Measurements from ENCODE around the gene KIF17.

The KIF17 gene

DNA sequence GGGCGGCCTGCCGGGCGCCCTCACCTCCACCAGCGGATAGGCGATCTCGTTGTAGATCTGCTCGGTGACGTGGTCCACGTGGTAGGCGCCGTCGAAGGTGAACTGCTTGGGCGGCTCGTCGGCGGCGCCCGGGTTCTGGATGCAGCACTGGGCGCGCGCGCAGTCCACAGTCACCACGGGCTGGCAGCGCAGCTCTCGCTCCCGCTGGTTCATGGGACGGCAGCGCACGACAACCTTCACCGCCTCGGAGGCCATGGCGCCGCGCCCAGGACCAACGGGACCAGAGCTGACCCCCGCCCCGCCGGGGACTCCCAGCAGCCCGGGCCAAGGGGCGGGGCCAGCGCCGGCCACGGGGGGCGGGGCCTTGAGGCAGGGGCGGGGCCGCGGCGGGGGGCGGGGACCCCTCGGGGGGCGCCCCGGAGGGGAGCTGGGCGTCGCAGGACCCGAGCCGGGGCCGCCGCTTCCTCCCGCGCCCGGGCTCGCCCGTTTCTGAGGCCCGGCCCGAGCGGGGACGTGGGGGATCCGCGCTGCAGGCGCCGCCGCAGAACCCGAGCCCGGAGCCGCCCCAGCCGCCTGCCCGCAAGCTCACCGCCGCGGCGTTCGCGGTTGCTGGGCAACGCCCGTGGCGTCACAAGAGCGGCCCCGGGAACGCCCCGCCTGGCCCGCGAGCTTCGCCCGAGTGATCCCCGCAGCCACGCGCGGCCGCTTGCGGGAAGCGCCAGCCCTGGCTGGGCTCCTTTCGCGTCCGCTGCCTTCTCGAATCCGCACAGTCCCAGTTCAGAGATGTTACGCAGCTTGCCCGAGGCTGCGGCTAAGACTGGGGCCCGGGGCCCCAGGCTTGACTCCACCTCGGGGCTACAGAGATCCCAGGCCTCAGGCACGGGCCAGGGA is at the start of gene KIF17:
Gene KIF17, minus strand, starts transcription at position 556 of the 891 bp plus-strand sequence. Its CDS starts 301 bp downstream, at position 255.
- DNase-seq (ENCODE audit: low spot score): peak; percentile 96

GRCh38 chr1:20767271-20767670 is 49.5 kb upstream of the KIF17 start:
- DNase-seq (ENCODE audit: low spot score): no peak

GRCh38 chr1:20763417-20763816 is 45.6 kb upstream of the KIF17 start:
- DNase-seq (ENCODE audit: low spot score): no peak

DNA sequence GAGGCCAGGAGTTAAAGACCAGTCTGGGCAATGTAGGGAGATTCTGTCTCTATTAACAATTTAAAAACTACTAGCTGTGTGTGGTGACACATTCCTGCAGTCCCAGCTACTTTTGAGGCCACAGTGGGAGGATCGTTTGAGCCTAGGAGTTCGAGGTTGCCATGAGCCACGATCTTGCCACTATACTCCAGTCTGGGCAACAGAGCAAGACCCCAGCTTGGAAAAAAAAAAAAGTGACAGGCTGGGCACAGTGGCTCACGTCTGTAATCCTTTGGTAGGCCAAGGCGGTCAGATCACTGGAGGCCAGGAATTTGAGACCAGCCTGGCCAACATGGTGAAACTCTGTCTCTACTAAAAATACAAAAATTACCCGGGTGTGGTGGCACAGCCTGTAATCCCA is 42.5 kb upstream of the KIF17 start:
- DNase-seq (ENCODE audit: low spot score): no peak

DNA sequence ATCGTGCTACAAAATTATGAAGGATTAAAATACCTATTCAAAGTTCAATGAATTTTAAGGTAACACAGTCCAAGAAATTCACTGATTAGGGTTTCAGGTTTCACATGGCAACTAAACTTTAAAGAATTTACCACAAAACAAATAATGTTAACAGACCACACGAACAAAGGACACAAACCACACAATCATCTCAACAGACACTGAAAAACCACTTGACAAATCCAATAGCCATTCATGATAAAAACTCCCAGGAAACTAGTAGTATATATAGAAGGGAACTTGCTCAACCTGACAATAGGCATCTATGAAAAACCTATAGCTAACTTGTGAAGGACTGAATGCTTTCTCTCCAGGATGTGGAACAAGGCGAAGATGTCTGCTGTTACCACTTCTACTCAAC is 35.8 kb upstream of the KIF17 start:
- no peak for DNase-seq (ENCODE audit: low spot score)

DNA sequence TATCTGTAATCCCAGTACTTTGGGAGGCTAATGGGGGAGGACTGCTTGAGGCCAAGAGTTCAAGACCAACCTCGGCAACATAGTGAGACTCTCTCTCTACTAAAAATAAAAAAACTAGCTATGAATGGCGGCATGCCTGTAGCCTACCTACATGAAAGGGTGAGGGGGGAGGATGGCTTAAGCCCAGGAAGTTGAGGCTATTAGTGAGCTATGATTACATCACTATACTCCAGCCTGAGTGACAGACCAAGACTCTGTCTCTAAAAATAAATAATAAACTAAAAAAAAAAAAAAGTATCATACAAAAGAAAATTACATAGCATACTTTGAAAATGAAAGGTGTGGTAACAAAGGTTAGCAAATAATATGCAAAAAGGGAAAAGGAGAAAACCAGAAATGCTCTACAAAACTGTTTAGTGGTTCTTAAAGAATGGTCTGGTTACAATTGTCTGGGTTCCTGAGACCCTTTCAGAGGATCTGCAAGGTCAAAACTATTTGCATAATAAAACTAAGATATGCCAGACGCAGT is 33.7 kb upstream of the KIF17 start:
- no peak for DNase-seq (ENCODE audit: low spot score)

DNA sequence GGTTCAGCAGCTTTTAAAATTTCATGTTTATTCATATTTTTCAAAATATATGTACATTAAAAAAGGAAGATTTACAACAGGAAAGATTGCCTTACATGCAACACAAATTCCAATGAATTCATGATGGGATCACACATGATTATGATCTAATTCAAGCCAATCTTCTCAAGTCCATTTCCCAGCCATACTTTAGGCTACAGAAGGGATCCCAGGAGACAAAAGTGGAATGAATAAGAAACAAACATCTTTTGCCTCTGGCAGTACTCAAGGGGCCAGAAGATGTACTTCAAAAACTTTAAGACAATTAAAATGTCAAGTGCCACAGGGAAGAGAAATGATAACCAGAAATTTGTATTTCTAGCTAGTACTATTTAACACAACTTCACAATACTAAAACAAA is 24.9 kb upstream of the KIF17 start:
- no peak for DNase-seq (ENCODE audit: low spot score)

DNA sequence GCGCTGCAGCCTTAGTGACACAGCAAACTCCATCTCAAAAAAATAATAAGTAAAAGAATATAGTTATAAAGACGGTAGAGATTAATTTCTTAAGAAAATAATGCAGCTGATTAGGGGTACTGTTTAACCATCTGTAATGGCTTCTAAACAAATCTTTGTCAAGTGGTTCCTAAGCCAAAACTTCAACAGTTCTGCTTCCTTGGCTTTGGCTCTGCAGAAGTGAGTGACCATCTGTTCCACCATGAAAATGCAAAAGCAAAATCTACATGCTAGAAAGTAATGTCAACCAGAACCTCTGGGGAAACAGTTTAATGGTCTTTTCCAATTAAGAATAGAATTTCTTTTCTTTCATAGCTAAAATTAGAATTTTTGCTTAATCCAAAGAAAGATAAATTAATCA is 23.0 kb upstream of the KIF17 start:
- no peak for DNase-seq (ENCODE audit: low spot score)

DNA sequence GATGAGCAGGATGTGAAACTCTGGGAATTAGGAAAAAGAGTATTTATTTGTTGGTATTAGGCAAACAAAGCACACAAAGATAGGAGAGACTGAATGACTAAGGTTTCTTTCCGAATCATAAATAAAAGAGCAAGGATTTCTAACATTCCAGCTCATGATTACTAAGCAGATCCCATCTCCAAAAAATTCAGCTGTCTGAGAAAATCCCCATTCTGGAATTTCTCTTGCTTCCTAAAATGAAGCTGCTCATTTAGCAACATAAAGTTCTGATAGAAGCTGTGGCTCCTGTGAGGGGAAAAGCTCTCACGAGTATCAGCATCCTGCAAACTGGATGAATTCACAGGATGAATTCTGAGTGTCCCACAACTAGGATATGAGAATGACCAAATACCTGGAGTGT is 21.4 kb upstream of the KIF17 start:
- DNase-seq (ENCODE audit: low spot score): no peak

- DNase-seq (ENCODE audit: low spot score): no peak
These were observed 17.8 kb upstream of the KIF17 start for GRCh38 chr1:20735581-20736111.

DNA sequence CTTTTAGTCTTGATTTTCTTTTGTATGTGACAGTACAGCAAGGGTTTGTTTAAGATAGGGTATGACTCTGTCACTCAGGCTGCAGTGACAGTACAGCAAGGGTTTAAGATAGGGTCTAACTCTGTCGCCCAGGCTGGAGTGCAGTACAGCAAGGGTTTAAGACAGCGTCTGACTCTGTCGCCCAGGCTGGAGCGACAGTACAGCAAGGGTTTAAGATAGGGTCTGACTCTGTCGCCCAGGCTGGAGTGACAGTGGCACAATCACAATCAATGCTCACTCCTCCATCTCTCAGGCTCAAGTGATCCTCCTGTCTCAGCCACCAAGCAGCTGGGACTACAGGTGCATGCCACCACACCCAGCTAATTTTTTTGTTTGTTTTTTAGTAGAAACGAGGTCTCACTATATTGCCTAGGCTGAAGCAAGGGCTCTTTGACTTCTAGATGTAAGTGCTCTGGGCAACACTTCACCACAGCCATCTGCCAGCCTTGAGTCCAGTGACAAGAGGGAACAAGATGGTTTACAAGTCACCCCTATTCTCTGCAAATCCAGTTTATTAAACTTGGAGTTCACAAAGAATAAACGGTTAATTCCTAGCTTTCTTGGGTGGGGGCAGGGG is 15.7 kb upstream of the KIF17 start:
- DNase-seq (ENCODE audit: low spot score): no peak

DNA sequence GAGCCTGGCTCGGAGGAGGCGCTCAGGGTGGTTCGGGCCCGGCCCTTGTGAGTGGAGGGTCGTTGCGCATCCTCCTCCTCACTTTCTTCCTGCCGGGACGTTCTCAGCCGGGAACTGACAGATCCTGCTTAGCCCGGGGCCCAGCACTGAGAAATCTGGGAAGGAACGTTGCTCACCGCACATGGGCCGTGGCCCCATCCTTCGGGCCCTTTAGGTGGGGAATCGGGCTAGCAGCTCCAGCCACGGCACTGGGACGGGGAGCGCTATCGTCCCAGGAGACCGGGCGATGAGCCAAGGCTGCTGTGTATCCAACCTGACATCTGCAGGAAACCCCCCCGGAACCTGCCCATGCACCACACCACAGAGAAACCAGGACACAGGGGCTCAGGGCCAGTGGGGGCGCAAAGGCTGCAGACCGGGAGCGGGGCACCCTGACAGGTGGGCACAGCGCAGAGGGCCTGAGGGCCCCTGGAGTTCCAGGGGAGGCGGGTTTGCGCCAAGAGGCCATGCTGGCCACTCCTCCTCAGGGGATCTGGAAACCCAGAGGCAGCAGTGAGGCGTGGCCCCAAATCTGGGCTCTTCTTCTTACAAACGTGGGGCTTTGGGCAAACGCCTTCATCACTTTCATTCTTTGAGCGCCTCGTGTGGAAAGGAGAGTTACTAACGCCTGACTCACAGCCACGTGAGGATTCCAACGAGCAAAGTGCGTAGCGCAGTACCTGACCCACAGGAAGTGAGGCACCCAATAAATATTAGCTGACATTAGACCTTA is 15.0 kb upstream of the KIF17 start, which contains the start of gene SH2D5:
Gene SH2D5, minus strand, starts transcription at position 116 of the 772 bp plus-strand sequence. CDS start 4,659 bp downstream, outside the sequence.
- peak; percentile 63 for DNase-seq (ENCODE audit: low spot score)

DNA sequence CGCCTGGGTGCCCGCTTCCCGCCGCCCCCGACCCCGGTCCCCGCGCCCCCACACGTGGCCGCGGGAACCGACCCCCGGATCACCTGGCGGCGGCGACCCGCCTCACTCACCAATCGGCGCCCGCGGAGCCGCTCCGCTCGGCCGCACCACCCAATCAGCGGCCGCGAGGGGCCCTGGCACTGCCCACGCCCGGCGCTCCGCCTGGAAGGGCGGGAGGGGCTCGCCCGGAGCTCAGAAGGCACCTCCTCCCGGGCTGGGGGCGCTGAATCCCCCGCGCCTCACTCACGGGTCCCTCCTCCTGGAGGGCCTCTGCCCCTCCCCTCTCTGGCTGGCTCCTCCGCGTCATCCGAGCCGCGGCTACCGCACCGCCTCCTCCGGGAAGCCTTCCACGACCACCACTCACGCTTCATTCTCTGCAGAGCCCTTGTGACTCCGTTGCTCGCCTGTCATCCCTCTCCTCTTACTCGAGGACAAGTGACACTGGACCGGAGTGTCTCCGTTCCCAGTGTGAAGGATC is 14.3 kb upstream of the KIF17 start:
- peak; percentile 96 for DNase-seq (ENCODE audit: low spot score)

GRCh38 chr1:20731057-20731991 is 13.5 kb upstream of the KIF17 start:
- DNase-seq (ENCODE audit: low spot score): no peak

DNA sequence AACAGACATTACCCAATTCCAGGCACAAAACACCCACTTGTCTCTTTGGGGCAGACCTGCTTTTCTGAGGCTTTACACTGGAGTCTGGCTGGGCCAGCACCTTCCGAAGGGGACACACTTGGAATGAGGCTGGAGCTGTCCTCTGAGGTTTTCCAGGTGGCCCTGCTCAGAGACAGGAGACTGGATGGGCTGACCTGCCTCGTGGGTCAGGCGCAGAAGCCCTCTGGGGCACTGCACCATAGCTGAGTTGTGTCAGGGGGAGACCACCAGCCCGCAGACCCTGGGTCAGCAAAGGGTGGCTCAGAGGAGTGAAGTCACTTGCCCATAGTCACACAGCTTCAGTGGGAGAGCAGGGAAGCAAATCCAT is 12.9 kb upstream of the KIF17 start:
- no peak for DNase-seq (ENCODE audit: low spot score)

DNA sequence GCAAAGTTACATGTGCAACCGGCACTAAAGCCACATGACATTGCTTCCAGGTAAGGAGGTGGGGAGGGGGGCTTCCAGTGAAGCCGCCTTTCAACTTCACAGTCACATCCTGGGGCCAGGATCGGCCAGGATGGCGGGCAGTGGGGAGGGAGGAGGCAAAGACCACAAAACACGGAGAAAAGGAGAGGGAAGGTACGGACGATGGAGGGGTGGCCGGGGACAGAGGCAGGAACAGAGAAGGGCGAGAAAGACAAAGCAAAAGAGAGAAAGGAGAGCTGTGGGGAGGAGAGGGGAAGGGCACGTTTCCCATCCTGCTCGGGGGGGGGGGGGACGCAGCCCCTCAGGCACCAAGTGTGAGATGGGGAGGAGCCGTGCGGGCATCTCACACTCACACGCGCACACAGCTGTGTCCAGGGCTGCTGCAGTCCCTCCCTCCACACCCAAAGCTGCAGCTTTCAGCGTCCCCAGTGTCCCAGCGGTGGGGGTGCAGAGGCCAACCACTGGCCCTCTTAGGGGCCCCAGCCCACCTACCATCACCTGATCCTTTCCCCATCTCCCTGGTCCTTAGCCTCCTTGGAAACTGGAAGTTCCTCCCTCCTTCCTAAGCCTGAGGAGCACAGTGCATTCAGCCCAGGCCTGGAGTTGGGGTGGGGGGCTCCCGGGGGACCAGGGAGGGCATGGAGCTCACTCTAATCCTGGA is 12.3 kb upstream of the KIF17 start:
- no peak for DNase-seq (ENCODE audit: low spot score)

GRCh38 chr1:20729155-20729931 is 11.5 kb upstream of the KIF17 start:
- no peak for DNase-seq (ENCODE audit: low spot score)

DNA sequence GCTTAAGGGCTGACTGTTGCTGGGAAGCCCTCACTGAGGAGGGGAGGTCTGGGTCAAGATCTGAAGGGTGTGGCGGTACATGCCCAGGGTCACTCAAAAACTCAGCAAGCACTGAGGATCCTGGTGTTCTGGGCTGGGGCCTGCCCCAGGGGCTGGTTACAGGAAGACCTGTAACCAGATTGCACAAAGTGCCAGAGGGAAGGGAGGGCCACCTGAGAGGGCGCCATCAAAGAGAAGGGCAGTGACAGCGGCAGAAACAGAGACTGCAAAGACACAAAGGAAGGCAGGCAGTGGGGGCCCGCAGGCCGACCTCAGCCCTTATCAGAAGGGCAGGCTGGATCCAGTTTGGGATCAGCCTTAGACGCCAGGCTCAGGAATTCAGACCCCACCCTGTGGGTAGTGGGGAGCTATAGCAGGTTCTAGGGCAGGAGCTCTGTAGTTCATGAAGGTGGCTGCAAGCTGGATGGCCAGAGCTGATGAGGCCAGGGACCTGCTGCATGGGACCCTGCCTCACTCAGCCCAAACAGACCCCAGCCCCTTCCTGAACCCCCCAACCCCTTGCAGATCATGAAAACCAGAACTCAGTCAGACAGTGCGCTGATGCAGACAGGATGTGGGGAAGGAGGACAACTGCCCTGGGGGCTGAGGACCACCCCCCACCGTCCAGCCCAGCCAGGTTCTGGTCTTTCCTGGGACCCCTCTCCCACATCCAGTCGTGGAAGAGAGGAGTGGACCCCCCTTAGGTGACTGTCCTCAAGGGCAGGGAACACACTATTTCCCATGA is 10.8 kb upstream of the KIF17 start:
- DNase-seq (ENCODE audit: low spot score): no peak
